Spinal cord (tissue), 10 donors: ENCODE measurements around the gene DNASE2. TPM values are rescaled to one million over a fixed set of nuclear protein-coding genes. Genes with fewer than 3 reads are reported as not detected.
A peak's percentile ranks its signal among the peaks of the same experiment; 100 is the strongest.

ENCODE experiments used
- DNase-seq, 6 donors: peaks; one replicate each; pipeline versions ENCODE4 v3.0.0 to v3.0.0-alpha.2; 2013 to 2015; ENCODE audit warnings: low spot score in 6 of 6, low read depth in 4 of 6
- H3K27ac ChIP-seq: one replicate; pipeline ENCODE4 v1.5.1; 2013; ENCODE audit warnings: low read depth, low read length, control low read depth
- H3K27me3 ChIP-seq: one replicate; pipeline ENCODE4 v1.6.1; 2013; ENCODE audit warnings: low read length; ENCODE audit not compliant: control insufficient read depth, insufficient read depth
- H3K36me3 ChIP-seq: one replicate; pipeline ENCODE4 v1.6.1; 2013; ENCODE audit warnings: low read length; ENCODE audit not compliant: control insufficient read depth, insufficient read depth
- H3K4me1 ChIP-seq: one replicate; pipeline ENCODE4 v1.6.1; 2013; ENCODE audit warnings: low read length; ENCODE audit not compliant: control insufficient read depth, insufficient read depth
- H3K4me3 ChIP-seq: one replicate; pipeline ENCODE4 v1.5.1; 2013; ENCODE audit warnings: low read depth, low read length, control low read depth
- H3K9me3 ChIP-seq: one replicate; pipeline ENCODE4 v1.6.1; 2013; ENCODE audit warnings: low read length; ENCODE audit not compliant: control insufficient read depth, insufficient read depth
- WGBS: methylation state at CpG from one replicate; pipeline ENCODE4 v1.1.5; 2013; ENCODE audit warnings: missing lambda C conversion rate; ENCODE audit not compliant: insufficient coverage; 5-methylcytosine and 5-hydroxymethylcytosine counted together
- polyA plus RNA-seq, 2 donors: library from polyadenylated mRNA; unstranded; fragments of 120-200 nt; gene quantifications; one replicate each; pipeline ENCODE4 v1.2.1, GENCODE V29; 2013; ENCODE audit not compliant: insufficient read length in 2 of 2
- total RNA-seq, 2 donors: library from RNA; depleted of rRNA in 1 of 2; stranded (reverse); fragments of 120-200 nt in 1 of 2; fragments of >200 nt in 1 of 2; gene quantifications; one replicate each; pipeline versions ENCODE4 v1.2.3 to v1.2.4, GENCODE V29; 2013 to 2014
- donor health status: healthy.

Gene DNASE2
- total and polyA plus RNA-seq, 4 donors = 11.7 to 23.6 (median 21.7) TPM

GRCh38 chr19:12880551-12881171, 588 bp downstream of the DNASE2 start:
- H3K4me3 ChIP-seq = peak overlapping the region; percentile 90
- no peaks in the 10 kb centered on the region for H3K9me3 ChIP-seq
- peaks cover 16% of the 10 kb centered on the region for H3K36me3 ChIP-seq
- peak overlapping the region; percentile 96 for H3K27ac ChIP-seq
- DNase-seq = peak in 2 of 6 donors; percentile 71 to 74
- H3K4me1 ChIP-seq = peaks cover 34% of the 10 kb centered on the region
- WGBS = 8% methylated on average over 29 of the region's 29 CpGs
- H3K27me3 ChIP-seq = peaks cover 27% of the 10 kb centered on the region

DNA sequence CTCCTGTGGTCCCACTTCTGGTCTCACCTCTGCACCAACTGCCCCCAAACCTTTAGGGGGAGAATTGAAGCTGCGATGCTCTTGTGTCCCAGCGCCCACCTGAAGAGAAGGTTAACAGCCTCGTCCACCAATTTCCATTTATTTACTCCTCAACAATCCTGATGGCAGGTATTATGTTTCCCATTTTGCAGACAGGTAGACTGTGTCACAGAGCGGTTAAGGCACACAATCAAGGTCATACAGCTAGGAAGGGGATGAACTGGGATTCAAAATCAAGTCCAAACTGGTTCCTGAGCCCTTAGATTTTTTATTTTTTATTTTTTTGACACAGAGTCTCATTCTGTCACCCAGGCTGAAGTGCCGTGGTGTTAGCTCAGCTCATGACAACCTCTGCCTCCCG, 6.2 kb downstream of the DNASE2 start:
- no peak overlapping the region for H3K27ac ChIP-seq
- DNase-seq = no peak
- H3K4me1 ChIP-seq = peaks cover 7% of the 10 kb centered on the region
- H3K4me3 ChIP-seq = no peak overlapping the region
- WGBS = 91% methylated on average over 5 of the region's 6 CpGs
- H3K36me3 ChIP-seq = peaks cover 65% of the 10 kb centered on the region
- no peaks in the 10 kb centered on the region for H3K9me3 ChIP-seq
- H3K27me3 ChIP-seq = no peaks in the 10 kb centered on the region

- Histone ChIP-seq H3K4me1 (peaks cover 6% of the 10 kb centered on the region), H3K36me3 (peaks cover 73% of the 10 kb centered on the region), H3K9me3 (no peaks in the 10 kb centered on the region), H3K27me3 (no peaks in the 10 kb centered on the region), H3K27ac (no peak overlapping the region), H3K4me3 (no peak overlapping the region)
- no peak for DNase-seq
- 89% methylated on average over 76 of the region's 86 CpGs for WGBS
These were observed 7.1 kb downstream of the DNASE2 start for GRCh38 chr19:12873891-12874745.

DNA sequence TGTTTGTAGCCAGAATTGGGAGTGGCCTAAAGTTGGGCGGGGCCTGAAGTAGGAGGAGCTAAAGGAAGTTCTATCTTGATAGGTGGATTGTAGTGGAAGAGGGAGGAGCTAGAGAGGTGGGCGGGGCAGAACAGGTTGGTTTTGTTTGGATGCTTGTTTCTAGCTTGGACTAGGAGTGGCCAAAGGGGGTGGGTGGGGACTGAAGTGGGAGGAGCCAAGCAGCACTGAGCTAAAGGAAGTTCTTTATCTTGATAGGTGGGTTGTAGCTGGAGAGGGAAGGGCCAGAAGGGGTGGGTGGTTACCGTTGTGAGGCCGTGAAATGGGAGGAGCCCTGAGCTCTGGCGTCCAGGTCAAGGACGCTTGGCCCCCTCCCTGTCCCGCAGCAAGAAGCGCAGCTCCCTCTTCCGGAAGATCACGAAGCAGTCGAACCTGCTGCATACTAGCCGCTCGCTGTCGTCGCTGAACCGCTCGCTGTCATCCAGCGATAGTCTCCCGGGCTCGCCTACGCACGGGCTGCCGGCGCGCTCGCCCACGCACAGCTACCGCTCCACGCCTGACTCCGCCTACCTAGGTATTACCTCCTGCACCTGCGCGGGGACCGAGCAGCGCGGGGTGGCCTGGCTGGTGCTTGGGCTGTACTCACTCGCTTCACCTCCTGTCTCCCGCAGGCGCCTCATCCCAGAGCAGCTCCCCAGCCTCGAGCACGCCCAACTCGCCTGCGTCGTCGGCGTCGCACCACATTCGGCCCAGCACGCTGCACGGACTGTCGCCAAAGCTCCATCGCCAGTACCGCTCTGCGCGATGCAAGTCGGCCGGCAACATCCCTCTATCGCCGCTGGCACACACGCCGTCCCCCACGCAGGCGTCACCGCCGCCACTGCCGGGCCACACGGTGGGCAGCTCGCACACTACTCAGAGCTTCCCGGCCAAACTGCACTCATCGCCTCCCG, 8.0 kb downstream of the DNASE2 start:
- Histone ChIP-seq H3K27ac (no peak overlapping the region), H3K4me1 (peaks cover 6% of the 10 kb centered on the region), H3K27me3 (no peaks in the 10 kb centered on the region), H3K4me3 (no peak overlapping the region), H3K9me3 (no peaks in the 10 kb centered on the region), H3K36me3 (peaks cover 77% of the 10 kb centered on the region)
- WGBS = 63% methylated on average over 69 of the region's 70 CpGs
- DNase-seq = peak in 2 of 6 donors; percentile 22 to 60

GRCh38 chr19:12872255-12872654, 9.0 kb downstream of the DNASE2 start:
- WGBS = 90% methylated on average over 2 of the region's 5 CpGs
- DNase-seq = no peak
- Histone ChIP-seq H3K36me3 (peaks cover 86% of the 10 kb centered on the region), H3K4me1 (peaks cover 11% of the 10 kb centered on the region), H3K27ac (no peak overlapping the region), H3K27me3 (no peaks in the 10 kb centered on the region), H3K9me3 (no peaks in the 10 kb centered on the region), H3K4me3 (no peak overlapping the region)

DNA sequence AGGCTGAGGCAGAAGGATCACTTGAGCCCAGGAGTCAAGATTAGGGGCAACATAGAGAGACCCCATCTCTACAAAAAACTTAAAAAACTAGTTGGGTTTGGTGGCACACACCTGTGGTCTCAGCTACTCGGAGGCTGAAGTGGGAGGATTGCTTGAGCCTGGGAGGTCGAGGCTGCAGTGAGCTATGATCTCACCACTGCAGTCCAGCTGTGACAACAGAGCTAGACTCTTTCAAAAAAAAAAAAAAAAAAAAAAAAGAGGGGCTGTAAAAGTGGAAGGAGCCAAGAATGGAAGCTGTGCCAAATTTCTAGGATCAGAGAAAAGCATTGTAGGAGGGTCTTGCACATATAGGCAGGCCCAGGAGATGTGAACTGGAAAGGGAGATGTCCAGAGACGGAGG, 9.6 kb downstream of the DNASE2 start:
- no peaks in the 10 kb centered on the region for H3K27me3 ChIP-seq
- DNase-seq = no peak
- WGBS = 89% methylated on average over 1 of the region's 3 CpGs

DNA sequence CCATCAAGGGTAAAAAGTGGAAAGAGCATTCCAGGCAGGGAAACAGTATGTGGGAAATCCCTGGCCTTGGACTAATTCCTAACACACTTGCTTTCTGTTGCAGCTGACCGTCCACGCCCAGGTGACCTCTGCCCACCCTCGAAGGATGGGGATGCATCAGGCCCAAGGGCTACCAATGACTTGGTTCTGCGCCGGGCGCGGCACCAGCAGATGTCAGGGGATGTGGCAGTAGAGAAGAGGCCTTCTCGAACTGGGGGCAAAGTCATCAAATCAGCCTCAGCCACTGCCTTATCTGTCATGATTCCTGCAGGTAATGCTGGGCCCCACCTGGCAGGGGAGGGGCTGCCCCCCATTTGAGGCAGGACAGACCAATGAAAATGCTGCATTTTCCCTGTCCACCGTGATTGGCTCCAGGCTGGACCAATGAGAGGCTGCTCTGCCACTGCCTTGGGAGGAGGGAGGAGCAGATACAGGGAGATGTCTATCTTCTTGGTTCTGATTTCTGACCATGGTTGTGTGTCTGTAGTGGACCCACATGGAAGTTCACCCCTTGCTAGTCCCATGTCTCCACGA, 12.6 kb downstream of the DNASE2 start:
- peaks cover 85% of the 10 kb centered on the region for H3K36me3 ChIP-seq

More for the DNA sequence above, 9.6 kb downstream of the DNASE2 start:
- Histone ChIP-seq H3K9me3 (no peaks in the 10 kb centered on the region), H3K36me3 (peaks cover 89% of the 10 kb centered on the region), H3K27ac (no peak overlapping the region), H3K4me3 (no peak overlapping the region), H3K4me1 (peaks cover 14% of the 10 kb centered on the region)

DNA sequence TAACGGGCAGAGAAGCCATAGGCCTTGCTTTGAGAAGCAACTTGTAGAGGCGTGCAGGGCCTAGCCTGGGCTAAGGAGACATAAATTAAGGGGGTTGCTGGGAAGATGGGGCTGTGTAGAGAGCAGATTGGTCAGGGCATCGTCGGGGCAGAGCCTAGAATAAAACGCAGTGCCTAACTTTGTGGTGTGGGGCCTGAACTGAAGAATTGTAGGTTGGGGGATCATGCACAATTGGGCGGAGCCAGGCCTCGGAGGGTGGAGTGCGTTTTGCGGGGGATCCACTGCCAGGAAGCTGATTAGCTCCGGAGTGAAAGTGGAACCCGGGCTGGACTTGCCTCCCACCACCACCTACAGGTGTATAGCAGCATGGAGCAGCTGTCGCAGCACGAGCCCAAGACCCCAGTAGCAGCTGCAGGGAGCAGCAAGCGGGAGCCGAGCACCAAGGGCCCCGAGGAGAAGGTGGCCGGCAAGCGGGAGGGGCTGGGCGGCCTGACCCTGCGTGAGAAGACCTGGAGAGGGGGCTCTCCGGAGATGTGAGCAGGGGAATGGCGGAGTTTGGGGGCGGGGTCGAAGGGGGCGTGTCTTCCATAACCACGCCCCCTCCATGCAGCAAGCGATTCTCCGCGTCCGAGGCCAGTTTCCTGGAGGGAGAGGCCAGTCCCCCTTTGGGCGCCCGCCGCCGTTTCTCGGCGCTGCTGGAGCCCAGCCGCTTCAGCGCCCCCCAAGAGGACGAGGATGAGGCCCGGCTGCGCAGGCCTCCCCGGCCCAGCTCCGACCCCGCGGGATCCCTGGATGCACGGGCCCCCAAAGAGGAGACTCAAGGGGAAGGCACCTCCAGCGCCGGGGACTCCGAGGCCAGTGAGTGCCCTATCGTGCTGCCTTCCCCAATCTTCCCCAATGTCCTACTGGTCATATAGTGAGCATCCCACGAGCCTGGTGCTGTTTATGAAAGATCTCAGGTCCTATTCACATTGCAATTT, 13.8 kb downstream of the DNASE2 start:
- 13% methylated on average over 44 of the region's 51 CpGs for WGBS
- peaks cover 75% of the 10 kb centered on the region for H3K36me3 ChIP-seq
- no peaks in the 10 kb centered on the region for H3K27me3 ChIP-seq
- no peak overlapping the region for H3K27ac ChIP-seq
- peaks cover 9% of the 10 kb centered on the region for H3K4me1 ChIP-seq
- peak in 3 of 6 donors; percentile 55 to 84 (median 73) for DNase-seq
- H3K9me3 ChIP-seq = no peaks in the 10 kb centered on the region
- H3K4me3 ChIP-seq = peak overlapping the region; percentile 54

More for the DNA sequence above, 12.6 kb downstream of the DNASE2 start:
- no peaks in the 10 kb centered on the region for H3K9me3 ChIP-seq
- WGBS = 96% methylated on average over 8 of the region's 10 CpGs
- H3K4me1 ChIP-seq = peaks cover 13% of the 10 kb centered on the region
- H3K4me3 ChIP-seq = no peak overlapping the region
- DNase-seq = peak in 1 of 6 donors; percentile 41
- H3K27ac ChIP-seq = no peak overlapping the region
- no peaks in the 10 kb centered on the region for H3K27me3 ChIP-seq
